Measurements from ENCODE around the gene SAP30BP. TPM values are rescaled to one million over a fixed set of nuclear protein-coding genes. Genes with fewer than 3 reads are reported as not detected.
A peak's percentile ranks its signal among the peaks of the same experiment; 100 is the strongest.

SAP30BP gene
- 100 to 1,000 TPM in 1 of 4 donors, 10 to 100 TPM in 3; 67.0 to 104 (median 86.3) TPM for total RNA-seq

GRCh38 chr17:75666959-75667790, at the start of gene SAP30BP, which contains the start of gene RECQL5:
SAP30BP (plus strand) TSS chr17:75667338; CDS start chr17:75667373, 35 bp downstream.
RECQL5 (minus strand) TSS chr17:75667154; CDS start chr17:75666557, 597 bp downstream.
- peak within 1 kb of the TSS; percentile 88 for H3K4me3 ChIP-seq
- H3K4me1 ChIP-seq, result peaks cover 23% of the 10 kb centered on the region
- H3K27ac ChIP-seq, result peak within 1 kb of the TSS; percentile 93
- H3K36me3 ChIP-seq, result peaks cover 43% of the 10 kb centered on the region
- DNase-seq (ENCODE audit: low spot score in 2 of 2), result peak; percentile 99
- under 1% methylated on average over 48 of the region's 55 CpGs for WGBS
- no peaks in the 10 kb centered on the region for H3K9me3 ChIP-seq
- no peaks in the 10 kb centered on the region for H3K27me3 ChIP-seq
- TF ChIP-seq, protein P1, sequence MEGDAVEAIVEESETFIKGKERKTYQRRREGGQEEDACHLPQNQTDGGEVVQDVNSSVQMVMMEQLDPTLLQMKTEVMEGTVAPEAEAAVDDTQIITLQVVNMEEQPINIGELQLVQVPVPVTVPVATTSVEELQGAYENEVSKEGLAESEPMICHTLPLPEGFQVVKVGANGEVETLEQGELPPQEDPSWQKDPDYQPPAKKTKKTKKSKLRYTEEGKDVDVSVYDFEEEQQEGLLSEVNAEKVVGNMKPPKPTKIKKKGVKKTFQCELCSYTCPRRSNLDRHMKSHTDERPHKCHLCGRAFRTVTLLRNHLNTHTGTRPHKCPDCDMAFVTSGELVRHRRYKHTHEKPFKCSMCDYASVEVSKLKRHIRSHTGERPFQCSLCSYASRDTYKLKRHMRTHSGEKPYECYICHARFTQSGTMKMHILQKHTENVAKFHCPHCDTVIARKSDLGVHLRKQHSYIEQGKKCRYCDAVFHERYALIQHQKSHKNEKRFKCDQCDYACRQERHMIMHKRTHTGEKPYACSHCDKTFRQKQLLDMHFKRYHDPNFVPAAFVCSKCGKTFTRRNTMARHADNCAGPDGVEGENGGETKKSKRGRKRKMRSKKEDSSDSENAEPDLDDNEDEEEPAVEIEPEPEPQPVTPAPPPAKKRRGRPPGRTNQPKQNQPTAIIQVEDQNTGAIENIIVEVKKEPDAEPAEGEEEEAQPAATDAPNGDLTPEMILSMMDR (IDR thresholded peaks at IDR 0.05), result no peak
- no peak for TF ChIP-seq EP300 (IDR thresholded peaks at IDR 0.05)
- peak; percentile 9 to 84 for TF ChIP-seq POLR2A (IDR thresholded peaks at IDR 0.05)
- peak in 2 of 3 donors; percentile 20 to 81 for TF ChIP-seq POLR2AphosphoS5 (IDR thresholded peaks at IDR 0.05)

- H3K4me1 ChIP-seq, result no peaks in the 10 kb centered on the region
- H3K36me3 ChIP-seq, result peaks cover 79% of the 10 kb centered on the region
- no peak overlapping the region for H3K27ac ChIP-seq
- no CpG with 5 or more reads among the region's 11 CpGs for WGBS
- no peak overlapping the region for H3K4me3 ChIP-seq
- TF ChIP-seq POLR2A (IDR thresholded peaks at IDR 0.05) (no peak), EP300 (IDR thresholded peaks at IDR 0.05) (no peak), POLR2AphosphoS5 (IDR thresholded peaks at IDR 0.05) (no peak)
- TF ChIP-seq, protein P1 (IDR thresholded peaks at IDR 0.05), result no peak
- no peaks in the 10 kb centered on the region for H3K27me3 ChIP-seq
- no peaks in the 10 kb centered on the region for H3K9me3 ChIP-seq
- DNase-seq (ENCODE audit: low spot score in 2 of 2), result no peak
These were observed 49.5 kb upstream of the SAP30BP start for GRCh38 chr17:75617675-75618074.

DNA sequence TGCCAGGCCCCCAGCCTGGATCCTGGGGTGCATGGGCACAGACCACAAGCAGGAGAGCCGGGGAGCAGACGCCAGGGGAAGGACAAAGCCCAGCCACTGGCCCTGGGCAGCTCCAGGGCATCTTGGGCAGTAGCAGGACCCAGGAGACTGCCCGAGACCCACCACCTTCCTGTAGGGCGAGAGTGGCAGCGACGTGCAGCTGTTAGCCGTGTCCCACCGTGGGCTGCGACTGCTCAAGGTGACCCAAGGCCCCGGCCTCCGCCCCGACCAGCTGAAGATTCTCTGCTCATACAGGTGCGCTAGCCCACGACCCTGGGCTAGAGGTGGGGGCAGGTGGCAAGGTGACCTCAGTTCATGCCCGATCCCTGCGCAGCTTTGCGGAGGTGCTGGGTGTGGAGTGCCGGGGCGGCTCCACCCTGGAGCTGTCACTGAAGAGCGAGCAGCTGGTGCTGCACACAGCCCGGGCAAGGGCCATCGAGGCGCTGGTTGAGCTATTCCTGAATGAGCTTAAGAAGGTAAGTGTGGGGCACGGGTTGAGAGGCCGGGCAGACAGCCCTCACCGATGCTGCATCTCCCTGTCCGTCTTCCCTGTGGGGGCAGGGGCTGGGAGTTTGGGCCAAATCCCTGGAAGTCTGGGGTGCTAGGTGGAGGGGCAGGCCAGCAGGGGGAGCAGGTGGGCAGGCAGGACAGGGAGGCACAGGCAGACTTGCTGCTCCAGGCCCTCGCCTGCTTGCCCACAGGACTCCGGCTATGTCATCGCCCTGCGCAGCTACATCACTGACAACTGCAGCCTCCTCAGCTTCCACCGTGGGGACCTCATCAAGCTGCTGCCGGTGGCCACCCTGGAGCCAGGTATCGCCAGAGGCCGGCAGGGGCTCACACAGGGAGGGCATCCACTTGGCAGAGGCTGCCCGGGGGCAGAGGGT, 47.4 kb upstream of the SAP30BP start:
- H3K27me3 ChIP-seq, result no peaks in the 10 kb centered on the region
- H3K9me3 ChIP-seq, result no peaks in the 10 kb centered on the region
- H3K4me1 ChIP-seq, result no peaks in the 10 kb centered on the region
- 80% methylated on average over 4 of the region's 36 CpGs for WGBS
- DNase-seq (ENCODE audit: low spot score in 2 of 2), result no peak
- no peak for TF ChIP-seq EP300 (IDR thresholded peaks at IDR 0.05)
- TF ChIP-seq, protein P1 (IDR thresholded peaks at IDR 0.05), result peak in 1 of 2 donors; percentile 28
- H3K36me3 ChIP-seq, result peaks cover 66% of the 10 kb centered on the region
- no peak overlapping the region for H3K4me3 ChIP-seq
- no peak overlapping the region for H3K27ac ChIP-seq

DNA sequence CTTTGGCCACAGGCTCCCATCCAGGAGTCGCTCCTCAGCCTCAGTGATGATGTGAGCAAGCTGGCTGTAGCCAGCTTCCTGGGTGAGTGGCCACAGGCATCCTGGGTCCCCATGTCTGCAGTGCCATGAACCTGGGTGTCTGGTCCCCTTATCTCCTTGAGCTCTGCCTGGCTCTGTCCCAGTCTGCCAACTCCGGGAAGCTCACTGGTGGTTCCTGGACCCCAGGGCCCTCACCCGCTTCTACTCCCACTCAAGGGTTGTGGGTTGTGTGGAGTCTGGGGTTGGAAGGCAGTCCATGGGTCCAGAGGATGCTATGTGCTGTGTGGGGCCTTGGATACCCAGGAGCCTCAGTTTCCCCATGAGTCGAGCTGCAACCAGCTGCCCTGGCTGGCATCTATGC, 45.6 kb upstream of the SAP30BP start:
- no peaks in the 10 kb centered on the region for H3K9me3 ChIP-seq
- WGBS, result 90% methylated on average over 4 of the region's 4 CpGs
- H3K27ac ChIP-seq, result no peak overlapping the region
- no peak overlapping the region for H3K4me3 ChIP-seq
- no peak for TF ChIP-seq POLR2A (IDR thresholded peaks at IDR 0.05)
- no peak for TF ChIP-seq EP300 (IDR thresholded peaks at IDR 0.05)
- TF ChIP-seq POLR2AphosphoS5 (IDR thresholded peaks at IDR 0.05), result no peak
- TF ChIP-seq, protein P1 (IDR thresholded peaks at IDR 0.05), result no peak
- H3K4me1 ChIP-seq, result no peaks in the 10 kb centered on the region
- no peak for DNase-seq (ENCODE audit: low spot score in 2 of 2)
- no peaks in the 10 kb centered on the region for H3K27me3 ChIP-seq
- peaks cover 64% of the 10 kb centered on the region for H3K36me3 ChIP-seq

Measured in suprapubic skin (tissue), 4 donors.